ENCODE results near the gene CHRM1.

DNA sequence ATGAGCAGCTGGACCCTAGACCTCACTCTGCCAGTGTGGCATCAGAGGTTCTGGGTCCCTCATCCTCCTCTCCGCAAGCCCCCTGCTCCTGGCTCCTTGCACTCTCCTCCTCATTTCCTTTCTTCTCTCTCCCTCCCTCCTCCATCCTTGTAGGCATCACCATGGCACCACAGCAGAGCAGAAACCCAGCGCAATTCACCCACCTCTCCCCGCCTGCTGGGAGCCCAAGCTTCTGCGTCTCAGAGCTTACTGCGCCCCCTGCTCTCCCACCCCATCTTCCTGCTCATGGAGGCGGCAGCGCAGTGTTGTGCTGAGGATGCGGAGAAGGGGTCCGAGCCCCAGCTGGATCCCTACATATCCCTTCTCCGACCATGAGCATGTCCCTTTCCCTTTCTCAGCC, 1.7 kb downstream of the CHRM1 start:
- TF ChIP-seq, protein P1, sequence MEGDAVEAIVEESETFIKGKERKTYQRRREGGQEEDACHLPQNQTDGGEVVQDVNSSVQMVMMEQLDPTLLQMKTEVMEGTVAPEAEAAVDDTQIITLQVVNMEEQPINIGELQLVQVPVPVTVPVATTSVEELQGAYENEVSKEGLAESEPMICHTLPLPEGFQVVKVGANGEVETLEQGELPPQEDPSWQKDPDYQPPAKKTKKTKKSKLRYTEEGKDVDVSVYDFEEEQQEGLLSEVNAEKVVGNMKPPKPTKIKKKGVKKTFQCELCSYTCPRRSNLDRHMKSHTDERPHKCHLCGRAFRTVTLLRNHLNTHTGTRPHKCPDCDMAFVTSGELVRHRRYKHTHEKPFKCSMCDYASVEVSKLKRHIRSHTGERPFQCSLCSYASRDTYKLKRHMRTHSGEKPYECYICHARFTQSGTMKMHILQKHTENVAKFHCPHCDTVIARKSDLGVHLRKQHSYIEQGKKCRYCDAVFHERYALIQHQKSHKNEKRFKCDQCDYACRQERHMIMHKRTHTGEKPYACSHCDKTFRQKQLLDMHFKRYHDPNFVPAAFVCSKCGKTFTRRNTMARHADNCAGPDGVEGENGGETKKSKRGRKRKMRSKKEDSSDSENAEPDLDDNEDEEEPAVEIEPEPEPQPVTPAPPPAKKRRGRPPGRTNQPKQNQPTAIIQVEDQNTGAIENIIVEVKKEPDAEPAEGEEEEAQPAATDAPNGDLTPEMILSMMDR (IDR thresholded peaks at IDR 0.05 in 2 of 3, conservative IDR thresholded peaks at IDR 0.05 in 1 of 3; ENCODE audit: borderline replicate concordance in 1 of 3, insufficient read depth in 1 of 3, low read depth in 2 of 3, low read length in 2 of 3): no peak
- TF ChIP-seq SP1 (IDR thresholded peaks at IDR 0.05; ENCODE audit: low read depth): no peak
- TF ChIP-seq SRF (IDR thresholded peaks at IDR 0.05; ENCODE audit: low read depth): no peak
